Loucy (cell line): Measurements from ENCODE around the gene KY.

Experiments used
- H2AFZ ChIP-seq: fragments of 200-600 bp; sonication (generic); 2 replicates; pipeline ENCODE4 v1.6.0; 2016; ENCODE audit warnings: antibody characterized with exemption, mild to moderate bottlenecking, low read length, moderate library complexity
- H3F3A ChIP-seq: fragments of 200-600 bp; 2 replicates; pipeline ENCODE4 v1.6.0; 2016; ENCODE audit warnings: antibody characterized with exemption, low read depth, mild to moderate bottlenecking
- H3K27me3 ChIP-seq: fragments of 200-600 bp; sonication (generic); 2 replicates; pipeline ENCODE4 v1.6.1; 2014; ENCODE audit warnings: low read length, mild to moderate bottlenecking; ENCODE audit not compliant: insufficient read depth, poor library complexity, severe bottlenecking
- H3K36me3 ChIP-seq: fragments of 200-600 bp; sonication (generic); 2 replicates; pipeline ENCODE4 v1.6.1; 2016; ENCODE audit warnings: low read length; ENCODE audit not compliant: insufficient read depth
- H3K4me1 ChIP-seq: fragments of 200-600 bp; sonication (generic); 2 replicates; pipeline ENCODE4 v1.5.1; 2014; ENCODE audit warnings: low read length, mild to moderate bottlenecking; ENCODE audit not compliant: insufficient read depth, poor library complexity, severe bottlenecking
- H3K4me2 ChIP-seq: fragments of 200-600 bp; sonication (generic); 2 replicates; pipeline ENCODE4 v1.6.0; 2014; ENCODE audit warnings: antibody characterized with exemption, low read length, low read depth, mild to moderate bottlenecking; ENCODE audit not compliant: poor library complexity, severe bottlenecking
- H3K4me3 ChIP-seq: fragments of 200-600 bp; sonication (generic); 2 replicates; pipeline ENCODE4 v1.5.1; 2014; ENCODE audit warnings: low read length, mild to moderate bottlenecking, mixed read lengths; ENCODE audit not compliant: poor library complexity, severe bottlenecking
- H3K79me2 ChIP-seq: fragments of 200-600 bp; sonication (generic); 2 replicates; pipeline ENCODE4 v1.6.1; 2014; ENCODE audit warnings: low read length; ENCODE audit not compliant: insufficient read depth
- H3K9ac ChIP-seq: fragments of 200-600 bp; sonication (generic); 2 replicates; pipeline ENCODE4 v1.6.0; 2014; ENCODE audit warnings: mild to moderate bottlenecking, low read depth, low read length, moderate library complexity; ENCODE audit not compliant: poor library complexity, severe bottlenecking
- H3K9me2 ChIP-seq: fragments of 200-600 bp; sonication (generic); replicated peaks from 2 replicates; pipeline ENCODE4 v1.6.1; 2016; ENCODE audit warnings: low read depth, low read length, mixed read lengths
- H3K9me3 ChIP-seq: fragments of 200-600 bp; sonication (generic); 2 replicates; pipeline ENCODE4 v1.6.1; 2014; ENCODE audit warnings: mild to moderate bottlenecking, antibody characterized with exemption, low read length, low read depth; ENCODE audit not compliant: insufficient read depth
- H4K20me1 ChIP-seq: fragments of 200-600 bp; sonication (generic); 2 replicates; pipeline ENCODE4 v1.6.0; 2014; ENCODE audit warnings: antibody characterized with exemption, low read length, mild to moderate bottlenecking; ENCODE audit not compliant: insufficient read depth, poor library complexity, severe bottlenecking
- EZH2phosphoT487 ChIP-seq: fragments of 200-600 bp; IDR thresholded peaks from 2 replicates; pipeline ENCODE4 v1.6.1; 2018; ENCODE audit warnings: antibody characterized with exemption, mild to moderate bottlenecking, moderate library complexity, borderline replicate concordance
- TF ChIP-seq, protein P1 (sequence below): fragments of 200-600 bp; sonication (generic); conservative IDR thresholded peaks from 2 replicates; pipeline ENCODE4 v1.5.1; 2014; ENCODE audit warnings: mild to moderate bottlenecking, antibody characterized with exemption, low read length

Gene KY

DNA sequence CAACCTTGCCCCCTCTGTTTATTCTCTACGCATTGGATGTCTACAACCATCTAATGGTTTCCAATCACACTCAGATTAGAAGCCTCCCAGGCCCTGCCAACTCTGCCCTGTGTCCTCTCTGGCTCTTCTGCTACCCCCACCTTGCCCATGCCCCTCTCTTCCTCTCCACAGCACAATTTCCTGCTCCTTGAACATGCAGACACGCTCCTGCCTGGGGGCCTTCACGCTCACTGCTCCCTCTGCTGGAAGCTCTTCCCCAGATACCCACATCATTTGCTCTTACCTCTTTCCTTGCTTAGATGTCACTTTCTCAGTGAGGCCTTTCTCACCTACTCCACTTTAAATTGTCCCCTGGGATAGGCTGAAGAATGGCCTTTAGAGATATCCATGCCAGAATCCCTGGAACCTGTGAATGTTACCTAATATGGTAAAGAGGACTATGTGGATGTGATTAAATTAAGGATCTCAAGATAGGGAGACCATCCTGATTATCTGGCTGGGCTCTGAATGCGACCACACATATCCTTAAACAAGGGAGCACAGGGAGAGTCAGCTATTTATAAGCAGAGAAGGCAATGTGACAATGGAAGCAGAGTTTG, 9.9 kb downstream of the KY start:
- no peak overlapping the region for H3K4me2 ChIP-seq
- no peaks in the 10 kb centered on the region for H3K9me2 ChIP-seq
- peaks cover 3% of the 10 kb centered on the region for H3K4me1 ChIP-seq
- H4K20me1 ChIP-seq = no peaks in the 10 kb centered on the region
- no peaks in the 10 kb centered on the region for H3K79me2 ChIP-seq
- H3K36me3 ChIP-seq = no peaks in the 10 kb centered on the region
- H3F3A ChIP-seq = no peaks in the 10 kb centered on the region
- H3K9me3 ChIP-seq = no peaks in the 10 kb centered on the region
- no peaks in the 10 kb centered on the region for H3K27me3 ChIP-seq
- H3K4me3 ChIP-seq = no peak overlapping the region
- no peak for TF ChIP-seq EZH2phosphoT487
- TF ChIP-seq, protein P1, sequence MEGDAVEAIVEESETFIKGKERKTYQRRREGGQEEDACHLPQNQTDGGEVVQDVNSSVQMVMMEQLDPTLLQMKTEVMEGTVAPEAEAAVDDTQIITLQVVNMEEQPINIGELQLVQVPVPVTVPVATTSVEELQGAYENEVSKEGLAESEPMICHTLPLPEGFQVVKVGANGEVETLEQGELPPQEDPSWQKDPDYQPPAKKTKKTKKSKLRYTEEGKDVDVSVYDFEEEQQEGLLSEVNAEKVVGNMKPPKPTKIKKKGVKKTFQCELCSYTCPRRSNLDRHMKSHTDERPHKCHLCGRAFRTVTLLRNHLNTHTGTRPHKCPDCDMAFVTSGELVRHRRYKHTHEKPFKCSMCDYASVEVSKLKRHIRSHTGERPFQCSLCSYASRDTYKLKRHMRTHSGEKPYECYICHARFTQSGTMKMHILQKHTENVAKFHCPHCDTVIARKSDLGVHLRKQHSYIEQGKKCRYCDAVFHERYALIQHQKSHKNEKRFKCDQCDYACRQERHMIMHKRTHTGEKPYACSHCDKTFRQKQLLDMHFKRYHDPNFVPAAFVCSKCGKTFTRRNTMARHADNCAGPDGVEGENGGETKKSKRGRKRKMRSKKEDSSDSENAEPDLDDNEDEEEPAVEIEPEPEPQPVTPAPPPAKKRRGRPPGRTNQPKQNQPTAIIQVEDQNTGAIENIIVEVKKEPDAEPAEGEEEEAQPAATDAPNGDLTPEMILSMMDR = peak; percentile 78
- H2AFZ ChIP-seq = peak overlapping the region; percentile 52; the same call in 1 of the 2 replicates
- no peak overlapping the region for H3K9ac ChIP-seq

DNA sequence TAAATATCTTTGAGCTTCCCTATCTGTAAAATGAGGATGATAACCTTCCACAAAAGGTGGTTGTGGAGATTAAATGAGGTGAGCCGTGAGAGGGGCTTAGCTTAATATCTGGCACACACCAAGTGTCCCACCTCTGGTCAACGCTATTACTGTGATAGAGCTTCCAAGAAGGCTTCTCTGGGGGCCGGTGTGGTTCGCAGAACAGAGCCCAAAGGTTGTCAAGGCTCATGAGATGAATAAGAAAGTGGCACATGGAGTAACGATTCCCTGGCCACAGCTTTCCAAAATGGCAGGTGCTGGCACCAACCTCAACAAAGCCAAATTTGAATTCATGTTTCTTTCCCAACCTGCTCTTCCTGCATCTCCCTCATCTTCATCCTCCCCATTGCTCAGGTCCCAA, 10.4 kb downstream of the KY start:
- Histone ChIP-seq H3K9ac (no peak overlapping the region), H3K4me3 (no peak overlapping the region), H3K36me3 (no peaks in the 10 kb centered on the region), H4K20me1 (no peaks in the 10 kb centered on the region), H2AFZ (peak overlapping the region; percentile 52; the same call in 1 of the 2 replicates), H3K9me3 (no peaks in the 10 kb centered on the region), H3K79me2 (no peaks in the 10 kb centered on the region), H3K9me2 (no peaks in the 10 kb centered on the region), H3K4me2 (no peak overlapping the region), H3K27me3 (no peaks in the 10 kb centered on the region), H3F3A (no peaks in the 10 kb centered on the region), H3K4me1 (peaks cover 3% of the 10 kb centered on the region)
- TF ChIP-seq, protein P1 = no peak
- no peak for TF ChIP-seq EZH2phosphoT487

DNA sequence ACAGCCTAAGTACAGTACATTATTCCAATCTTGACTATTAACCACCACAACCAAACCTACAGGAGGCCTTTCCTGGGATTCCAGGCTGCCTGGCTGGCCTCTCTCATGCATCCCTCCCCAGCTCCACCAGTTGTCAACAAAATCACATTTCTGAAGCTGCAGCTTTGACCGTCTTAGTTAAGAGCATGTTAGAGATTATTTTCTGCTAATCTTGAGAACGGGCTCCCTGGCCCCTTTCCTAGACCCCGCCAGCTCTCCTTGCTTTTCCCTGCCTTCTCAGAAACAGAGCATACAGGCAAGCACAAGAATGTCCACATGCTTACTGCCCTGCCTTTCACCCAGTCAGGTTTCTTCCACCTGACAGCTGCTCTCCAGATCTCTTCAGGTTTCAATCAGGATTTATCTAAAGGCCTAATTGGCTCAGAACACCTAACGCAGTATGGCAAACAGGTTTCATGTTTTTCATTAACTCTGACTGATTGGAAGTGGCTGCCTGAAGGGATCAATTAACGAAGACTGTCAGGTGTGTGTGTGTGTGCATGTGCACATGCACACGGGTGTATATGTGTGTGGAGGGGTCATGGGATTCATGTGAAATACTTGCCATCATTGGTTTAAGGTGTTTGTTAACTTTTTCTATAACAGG, 12.3 kb downstream of the KY start:
- Histone ChIP-seq H2AFZ (no peak overlapping the region), H3K27me3 (no peaks in the 10 kb centered on the region), H3K4me3 (no peak overlapping the region), H3K9me2 (no peaks in the 10 kb centered on the region), H4K20me1 (no peaks in the 10 kb centered on the region), H3K9me3 (no peaks in the 10 kb centered on the region), H3F3A (no peaks in the 10 kb centered on the region), H3K36me3 (no peaks in the 10 kb centered on the region), H3K9ac (no peak overlapping the region), H3K79me2 (no peaks in the 10 kb centered on the region), H3K4me1 (peaks cover 3% of the 10 kb centered on the region), H3K4me2 (no peak overlapping the region)
- TF ChIP-seq, protein P1 = no peak
- TF ChIP-seq EZH2phosphoT487 = no peak
